ENCODE measurements around the gene HDAC6. TPM values are rescaled to one million over a fixed set of nuclear protein-coding genes. Genes with fewer than 3 reads are reported as not detected.

Gene HDAC6
- total and polyA plus RNA-seq, 2 of the 13 experiments (the other 11 are each of a cell fraction or from before 2014, with no cell fraction given): 80.4 to 93.6 TPM

DNA sequence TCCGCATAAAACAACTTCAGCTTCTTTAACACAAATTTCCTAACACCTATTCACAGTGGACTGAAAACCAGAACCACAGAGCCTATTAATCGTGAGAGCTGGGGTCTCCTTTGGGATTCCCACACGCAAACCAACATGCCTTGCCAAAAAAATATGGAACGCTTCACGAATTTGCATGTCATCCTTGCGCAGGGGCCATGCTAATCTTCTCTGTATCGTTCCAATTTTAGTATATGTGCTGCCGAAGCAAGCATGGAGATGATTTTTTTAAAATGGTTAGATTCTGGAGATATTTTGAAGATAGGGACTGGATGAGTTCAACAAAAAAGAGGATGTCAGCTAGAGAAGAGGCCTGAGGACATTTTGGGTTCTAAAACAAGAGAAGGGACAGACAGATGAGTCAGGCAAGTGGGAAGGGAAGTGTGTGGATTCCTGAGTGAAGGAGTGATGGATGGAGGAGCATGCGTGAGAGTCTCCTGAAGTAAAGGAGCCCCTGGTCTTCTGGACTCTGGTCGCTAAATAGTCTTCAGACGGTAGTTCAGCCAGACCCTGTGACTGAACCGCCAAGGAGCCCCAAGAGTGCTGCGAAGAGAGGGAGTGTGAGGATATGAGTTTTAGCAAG lies 24.9 kb upstream of the HDAC6 start:
- DNase-seq (ENCODE audit: low spot score) (no peak), ATAC-seq (no peak), FAIRE-seq (no peak)
- no peaks in the 10 kb centered on the region for H4K20me1 ChIP-seq (ENCODE audit: insufficient read depth, low read length)
- H2AFZ ChIP-seq (ENCODE audit: low read length): no peak overlapping the region
- H3K4me3 ChIP-seq (replicated peaks in 1 of 3; ENCODE audit: insufficient read depth in 1 of 3, low read depth in 2 of 3, low read length in 3 of 3): no peak overlapping the region
- BruUV-seq (replicated peaks): no TSS peak
- H3K27me3 ChIP-seq (ENCODE audit: control insufficient read depth in 1 of 2, insufficient read depth in 2 of 2, low read length in 2 of 2): no peaks in the 10 kb centered on the region
- no peak overlapping the region for H3K9ac ChIP-seq (ENCODE audit: insufficient read depth, low read depth, low read length)
- no peaks in the 10 kb centered on the region for H3K36me3 ChIP-seq (replicated peaks in 1 of 2; ENCODE audit: control insufficient read depth in 1 of 2, insufficient read depth in 2 of 2, low read length in 2 of 2)
- TF ChIP-seq BHLHE40 (IDR thresholded peaks at IDR 0.05; ENCODE audit: low read length) (no peak), ARNT (IDR thresholded peaks at IDR 0.05) (no peak), ZNF496 (CRISPR knock-in tag; IDR thresholded peaks at IDR 0.05; ENCODE audit: insufficient replicate concordance) (no peak)
- TF ChIP-seq, protein P1, sequence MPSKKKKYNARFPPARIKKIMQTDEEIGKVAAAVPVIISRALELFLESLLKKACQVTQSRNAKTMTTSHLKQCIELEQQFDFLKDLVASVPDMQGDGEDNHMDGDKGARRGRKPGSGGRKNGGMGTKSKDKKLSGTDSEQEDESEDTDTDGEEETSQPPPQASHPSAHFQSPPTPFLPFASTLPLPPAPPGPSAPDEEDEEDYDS (CRISPR knock-in tag; IDR thresholded peaks at IDR 0.05): no peak
- TF ChIP-seq, protein P2, sequence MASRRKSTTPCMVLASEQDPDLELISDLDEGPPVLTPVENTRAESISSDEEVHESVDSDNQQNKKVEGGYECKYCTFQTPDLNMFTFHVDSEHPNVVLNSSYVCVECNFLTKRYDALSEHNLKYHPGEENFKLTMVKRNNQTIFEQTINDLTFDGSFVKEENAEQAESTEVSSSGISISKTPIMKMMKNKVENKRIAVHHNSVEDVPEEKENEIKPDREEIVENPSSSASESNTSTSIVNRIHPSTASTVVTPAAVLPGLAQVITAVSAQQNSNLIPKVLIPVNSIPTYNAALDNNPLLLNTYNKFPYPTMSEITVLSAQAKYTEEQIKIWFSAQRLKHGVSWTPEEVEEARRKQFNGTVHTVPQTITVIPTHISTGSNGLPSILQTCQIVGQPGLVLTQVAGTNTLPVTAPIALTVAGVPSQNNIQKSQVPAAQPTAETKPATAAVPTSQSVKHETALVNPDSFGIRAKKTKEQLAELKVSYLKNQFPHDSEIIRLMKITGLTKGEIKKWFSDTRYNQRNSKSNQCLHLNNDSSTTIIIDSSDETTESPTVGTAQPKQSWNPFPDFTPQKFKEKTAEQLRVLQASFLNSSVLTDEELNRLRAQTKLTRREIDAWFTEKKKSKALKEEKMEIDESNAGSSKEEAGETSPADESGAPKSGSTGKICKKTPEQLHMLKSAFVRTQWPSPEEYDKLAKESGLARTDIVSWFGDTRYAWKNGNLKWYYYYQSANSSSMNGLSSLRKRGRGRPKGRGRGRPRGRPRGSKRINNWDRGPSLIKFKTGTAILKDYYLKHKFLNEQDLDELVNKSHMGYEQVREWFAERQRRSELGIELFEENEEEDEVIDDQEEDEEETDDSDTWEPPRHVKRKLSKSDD (CRISPR knock-in tag; IDR thresholded peaks at IDR 0.05; ENCODE audit: low read depth): no peak
- CTCF ChIA-PET (ENCODE audit: low intra/inter-chr PET ratio, low total read pairs): no interaction called here
- no peaks in the 10 kb centered on the region for H3K79me2 ChIP-seq (ENCODE audit: insufficient read depth, low read length)
- in situ Hi-C loops (cut with HindIII; ENCODE audit: extremely low pct_ligation_motif_present, low pct_unique_long_range_greater_than_20kb) (no loop called here), intact Hi-C loops (cut with micrococcal nuclease; ENCODE audit: unreplicated experiment) (no loop called here)
- no peak overlapping the region for H3K27ac ChIP-seq (ENCODE audit: extremely low read length, insufficient read depth, low read length)
- no peaks in the 10 kb centered on the region for H3K9me3 ChIP-seq (ENCODE audit: low read length)
- WGBS (ENCODE audit: low lambda C conversion rate): 41% methylated on average over 12 of the region's 13 CpGs
- POLR2A ChIA-PET: no interaction called here
- no peaks in the 10 kb centered on the region for H3K4me1 ChIP-seq (ENCODE audit: insufficient read depth, low read length)
- no peak overlapping the region for H3K4me2 ChIP-seq (ENCODE audit: low read depth, low read length)

DNA sequence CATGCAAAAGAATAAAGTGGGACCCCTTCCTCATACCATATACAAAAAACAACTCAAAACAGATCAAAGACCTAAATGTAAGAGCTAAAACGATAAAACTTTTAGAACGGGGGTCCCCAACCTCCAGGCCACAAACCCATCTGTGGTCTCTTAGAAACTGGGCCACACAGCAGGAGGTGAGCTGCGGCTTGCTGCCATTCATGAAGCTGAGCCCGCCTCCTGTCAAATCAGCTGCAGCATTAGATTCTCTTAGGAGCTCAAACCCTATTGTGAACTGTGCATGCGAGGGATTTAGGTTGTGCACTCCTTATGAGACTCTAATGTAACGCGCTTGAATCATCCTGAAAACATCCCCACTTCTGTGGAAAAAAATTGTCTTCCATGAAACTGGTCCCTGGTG lies 22.5 kb upstream of the HDAC6 start:
- Histone ChIP-seq H3K4me2 (ENCODE audit: low read depth, low read length) (no peak overlapping the region), H3K27ac (ENCODE audit: extremely low read length, insufficient read depth, low read length) (no peak overlapping the region), H3K27me3 (ENCODE audit: control insufficient read depth in 1 of 2, insufficient read depth in 2 of 2, low read length in 2 of 2) (no peaks in the 10 kb centered on the region), H3K4me1 (ENCODE audit: insufficient read depth, low read length) (no peaks in the 10 kb centered on the region), H3K4me3 (replicated peaks in 1 of 3; ENCODE audit: insufficient read depth in 1 of 3, low read depth in 2 of 3, low read length in 3 of 3) (no peak overlapping the region), H3K36me3 (replicated peaks in 1 of 2; ENCODE audit: control insufficient read depth in 1 of 2, insufficient read depth in 2 of 2, low read length in 2 of 2) (no peaks in the 10 kb centered on the region), H2AFZ (ENCODE audit: low read length) (no peak overlapping the region), H3K79me2 (ENCODE audit: insufficient read depth, low read length) (no peaks in the 10 kb centered on the region), H4K20me1 (ENCODE audit: insufficient read depth, low read length) (no peaks in the 10 kb centered on the region), H3K9ac (ENCODE audit: insufficient read depth, low read depth, low read length) (no peak overlapping the region), H3K9me3 (ENCODE audit: low read length) (no peaks in the 10 kb centered on the region)
- DNase-seq (ENCODE audit: low spot score) (no peak), ATAC-seq (no peak), FAIRE-seq (no peak)
- no CpG with 5 or more reads among the region's 7 CpGs for WGBS (ENCODE audit: low lambda C conversion rate)
- CTCF ChIA-PET (ENCODE audit: low intra/inter-chr PET ratio, low total read pairs): no interaction called here
- no TSS peak for BruUV-seq (replicated peaks)
- in situ Hi-C loops (cut with HindIII; ENCODE audit: extremely low pct_ligation_motif_present, low pct_unique_long_range_greater_than_20kb) (no loop called here), intact Hi-C loops (cut with micrococcal nuclease; ENCODE audit: unreplicated experiment) (no loop called here)
- no peak for TF ChIP-seq XRCC5 (optimal IDR thresholded peaks at IDR 0.05; ENCODE audit: low read length)
- TF ChIP-seq NR0B2 (CRISPR knock-in tag; IDR thresholded peaks at IDR 0.05): no peak
- TF ChIP-seq ZNF292 (CRISPR knock-in tag; IDR thresholded peaks at IDR 0.05; ENCODE audit: borderline replicate concordance, low read depth): no peak
- TF ChIP-seq, protein P3, sequence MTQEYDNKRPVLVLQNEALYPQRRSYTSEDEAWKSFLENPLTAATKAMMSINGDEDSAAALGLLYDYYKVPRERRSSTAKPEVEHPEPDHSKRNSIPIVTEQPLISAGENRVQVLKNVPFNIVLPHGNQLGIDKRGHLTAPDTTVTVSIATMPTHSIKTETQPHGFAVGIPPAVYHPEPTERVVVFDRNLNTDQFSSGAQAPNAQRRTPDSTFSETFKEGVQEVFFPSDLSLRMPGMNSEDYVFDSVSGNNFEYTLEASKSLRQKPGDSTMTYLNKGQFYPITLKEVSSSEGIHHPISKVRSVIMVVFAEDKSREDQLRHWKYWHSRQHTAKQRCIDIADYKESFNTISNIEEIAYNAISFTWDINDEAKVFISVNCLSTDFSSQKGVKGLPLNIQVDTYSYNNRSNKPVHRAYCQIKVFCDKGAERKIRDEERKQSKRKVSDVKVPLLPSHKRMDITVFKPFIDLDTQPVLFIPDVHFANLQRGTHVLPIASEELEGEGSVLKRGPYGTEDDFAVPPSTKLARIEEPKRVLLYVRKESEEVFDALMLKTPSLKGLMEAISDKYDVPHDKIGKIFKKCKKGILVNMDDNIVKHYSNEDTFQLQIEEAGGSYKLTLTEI (CRISPR knock-in tag; conservative IDR thresholded peaks at IDR 0.05): no peak
- TF ChIP-seq ZBTB34 (CRISPR knock-in tag; IDR thresholded peaks at IDR 0.05): no peak
- POLR2A ChIA-PET: no interaction called here

Data from HepG2 (cell line).